IPS DF 4.7 (cell line): ENCODE results near the gene ITGAV.
A peak's percentile ranks its signal among the peaks of the same experiment; 100 is the strongest.
"Not testable (repeated sequence)": the region's sequence is repeated elsewhere in the genome, so short reads cannot be mapped to it uniquely, and the experiment has no call there.

Experiments
- DNase-seq: peaks from one replicate; pipeline ENCODE4 v3.0.0-alpha.2; 2013; ENCODE audit warnings: low spot score; ENCODE audit errors: extremely low read depth

ITGAV gene

GRCh38 chr2:186589612-186590349 is at the start of gene ITGAV:
ITGAV (plus strand) TSS chr2:186590056; CDS start chr2:186590339, 283 bp downstream.
- peak; percentile 56 for DNase-seq

DNA sequence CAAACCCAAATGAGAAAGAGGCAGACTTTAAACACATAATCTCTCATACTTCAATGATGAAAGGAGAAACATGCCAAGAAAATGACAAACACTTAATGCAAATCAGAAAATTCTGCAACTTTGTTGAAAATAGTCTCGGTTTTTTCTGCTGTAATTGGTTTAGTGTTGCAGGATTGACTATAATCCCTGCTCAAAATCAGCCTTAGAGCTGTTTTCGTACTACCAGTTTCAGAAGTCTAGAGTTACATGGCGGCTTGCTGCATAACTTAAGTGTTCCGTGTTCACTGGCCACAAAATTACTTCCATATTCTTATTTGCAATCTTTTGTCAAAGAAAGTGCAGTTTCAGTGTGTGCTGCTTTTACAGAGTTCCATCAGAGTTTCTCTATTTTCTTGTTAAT is 48.9 kb upstream of the ITGAV start:
- no peak for DNase-seq

DNA sequence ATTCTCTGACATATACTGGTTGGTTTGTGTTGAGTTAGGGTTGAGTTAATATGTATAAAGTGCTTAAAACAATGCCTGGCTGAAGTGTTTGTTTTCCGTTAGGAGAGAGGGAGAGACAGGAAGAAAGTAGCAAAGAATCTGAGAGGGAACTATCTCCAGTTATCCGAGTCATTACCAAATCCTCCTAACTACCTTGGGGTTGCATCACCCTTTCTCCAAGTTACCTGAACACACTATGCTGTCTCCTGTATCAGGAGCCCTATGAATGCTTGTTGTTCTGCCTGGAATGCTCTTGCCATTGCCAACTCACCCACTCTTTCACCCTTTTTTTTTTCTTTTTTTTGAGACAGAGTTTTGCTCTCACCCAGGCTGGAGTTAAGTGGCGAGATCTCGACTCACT is 47.9 kb upstream of the ITGAV start:
- DNase-seq = no peak

GRCh38 chr2:186543561-186544131 is 46.2 kb upstream of the ITGAV start:
- DNase-seq = no peak

DNA sequence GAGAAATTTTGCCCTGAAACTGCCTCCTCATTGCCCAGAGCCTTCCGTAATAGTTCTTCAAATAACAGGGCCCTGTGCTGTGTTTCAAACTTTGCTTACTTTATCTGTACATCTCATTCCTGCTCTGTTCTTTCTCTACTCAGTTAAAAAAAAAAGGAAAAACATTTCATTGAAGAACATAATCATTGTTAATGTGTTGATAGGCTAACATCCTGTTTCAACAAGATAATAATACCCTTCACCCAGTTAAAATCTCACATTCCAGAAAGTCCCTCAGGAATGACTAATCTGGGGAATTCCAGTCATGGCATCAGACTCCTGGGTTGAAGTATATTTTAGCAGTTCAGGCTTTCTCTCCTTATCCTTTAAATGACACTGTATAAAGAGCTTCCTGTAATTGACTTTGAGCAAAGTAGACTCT is 45.6 kb upstream of the ITGAV start:
- no peak for DNase-seq

DNA sequence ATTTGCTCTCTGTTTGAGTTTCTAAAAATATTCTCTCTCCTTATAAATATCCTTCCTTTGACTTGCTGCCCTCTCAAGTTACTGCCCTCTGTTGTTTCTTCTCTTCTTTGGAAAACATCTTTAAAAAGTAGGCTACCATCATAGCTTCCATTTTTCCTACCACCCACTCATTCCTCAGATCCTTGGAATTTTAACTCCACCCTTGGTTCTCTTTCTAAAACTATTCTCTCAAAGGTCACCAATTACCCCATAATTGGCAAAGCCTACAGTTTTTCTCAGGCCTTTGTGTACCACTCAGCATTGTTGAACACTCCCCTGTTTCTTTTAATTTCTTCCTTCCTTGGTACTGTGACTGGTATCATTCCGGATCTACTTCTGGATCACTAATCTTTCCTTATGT is 43.0 kb upstream of the ITGAV start:
- DNase-seq = no peak

GRCh38 chr2:186551323-186552050 is 38.4 kb upstream of the ITGAV start:
- DNase-seq = no peak

DNA sequence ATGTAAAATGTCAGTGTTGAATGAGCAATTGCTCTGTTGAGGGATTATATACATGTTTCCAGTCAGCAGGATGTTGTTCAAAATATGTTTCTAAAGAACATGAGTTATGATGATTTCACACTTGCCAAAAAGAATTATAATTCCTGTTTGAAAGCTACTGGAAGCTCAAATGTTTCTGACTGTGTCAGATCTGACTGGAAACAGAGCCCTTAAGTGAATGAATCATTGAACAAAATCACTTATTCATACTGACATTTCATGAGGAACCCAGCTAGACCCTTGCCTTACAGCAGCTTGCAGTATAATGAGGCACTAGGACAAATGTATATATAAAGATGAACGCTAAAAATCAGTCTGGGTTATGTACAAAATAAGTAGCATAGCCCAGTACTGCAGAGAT is 35.4 kb upstream of the ITGAV start:
- no peak for DNase-seq

GRCh38 chr2:186554850-186555671 is 34.8 kb upstream of the ITGAV start:
- no peak for DNase-seq

DNA sequence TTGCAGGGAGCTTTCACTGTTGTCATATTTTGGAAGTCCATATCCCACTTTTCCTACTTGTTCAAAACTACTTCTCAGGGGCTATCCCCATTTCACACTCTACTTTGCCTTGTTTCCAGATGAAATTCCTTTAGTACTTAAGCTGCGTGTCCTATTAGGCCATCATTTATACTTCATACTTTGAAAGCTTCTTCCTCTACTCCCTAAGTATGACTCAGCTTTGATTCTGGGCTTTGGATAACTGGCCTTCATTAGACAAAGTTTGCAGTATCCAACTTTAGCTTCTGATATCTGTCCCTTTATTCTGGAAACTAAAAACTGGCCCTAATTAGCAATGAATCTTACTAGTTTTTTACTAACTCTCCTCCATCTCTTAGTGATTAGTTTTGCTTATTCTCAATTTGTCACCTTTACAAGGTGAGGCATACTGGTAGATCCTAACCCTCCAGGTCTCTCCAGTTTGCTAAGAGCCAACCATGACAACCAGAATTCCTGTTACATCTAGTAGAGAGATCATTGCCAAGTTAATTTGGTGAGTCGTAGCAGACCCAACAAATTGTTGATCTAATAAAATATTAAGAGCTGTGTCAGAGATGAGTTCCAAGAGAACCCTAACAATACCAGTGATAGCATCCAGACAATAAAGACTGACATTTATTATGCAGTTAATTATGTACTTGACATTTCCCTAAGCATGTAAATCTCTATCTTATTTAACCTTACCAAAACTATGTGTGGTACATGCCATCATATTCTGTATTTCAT is 31.2 kb upstream of the ITGAV start:
- DNase-seq = no peak

GRCh38 chr2:186559370-186559769 is 30.5 kb upstream of the ITGAV start:
- DNase-seq = no peak

DNA sequence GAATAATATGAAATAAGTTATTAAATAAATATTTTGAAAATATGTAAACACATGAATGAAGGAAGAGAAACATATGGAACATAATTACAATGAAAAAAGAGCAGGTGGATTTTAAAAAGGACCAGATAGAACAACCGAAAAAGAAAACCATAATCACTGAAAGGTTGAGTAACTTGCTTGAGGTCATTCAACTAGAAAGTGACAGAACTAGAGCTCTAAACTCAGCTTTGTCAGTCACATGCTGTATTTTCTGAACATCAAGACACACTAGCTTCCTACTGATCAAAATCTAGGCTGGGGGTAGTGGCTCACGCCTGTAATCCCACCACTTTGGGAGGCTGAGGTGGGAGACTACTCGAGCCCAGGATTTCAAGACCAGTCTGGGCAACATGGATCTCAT is 30.0 kb upstream of the ITGAV start:
- DNase-seq = no peak

- no peak for DNase-seq
These were observed 29.6 kb upstream of the ITGAV start for GRCh38 chr2:186560254-186560653.

DNA sequence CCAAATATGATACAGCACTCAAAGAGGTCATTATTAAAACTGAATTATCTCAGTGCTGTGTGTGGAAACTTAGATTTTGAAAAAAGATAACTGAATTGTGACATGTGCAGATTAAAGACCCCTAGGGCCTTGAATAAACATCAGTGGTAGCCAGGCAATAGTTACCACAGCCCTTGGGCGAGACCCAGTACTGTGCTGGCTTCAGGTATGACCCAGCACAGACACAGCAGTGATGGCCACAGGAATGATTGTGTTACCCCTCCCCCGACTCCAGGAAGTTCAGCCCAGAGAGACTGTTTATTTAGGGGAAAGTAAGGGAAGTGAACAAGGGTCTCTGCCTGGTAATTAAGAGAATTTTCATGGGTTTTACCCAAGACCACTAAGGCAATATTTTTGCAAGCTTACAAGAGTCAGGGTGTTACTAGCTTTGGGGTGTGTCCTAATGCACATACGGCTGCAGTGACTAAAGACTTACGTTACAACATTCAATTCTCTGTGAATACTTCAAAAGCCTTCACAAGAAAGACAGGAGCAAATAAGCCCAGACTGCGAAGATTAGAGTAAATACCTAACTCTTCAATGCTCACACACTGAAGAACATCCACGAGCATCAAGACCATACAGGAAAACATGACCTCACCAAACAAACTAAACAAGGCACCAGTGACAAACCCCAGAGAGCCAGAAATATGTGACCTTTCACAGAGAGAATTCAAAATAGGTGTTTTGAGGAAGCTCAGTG is 28.2 kb upstream of the ITGAV start:
- no peak for DNase-seq

DNA sequence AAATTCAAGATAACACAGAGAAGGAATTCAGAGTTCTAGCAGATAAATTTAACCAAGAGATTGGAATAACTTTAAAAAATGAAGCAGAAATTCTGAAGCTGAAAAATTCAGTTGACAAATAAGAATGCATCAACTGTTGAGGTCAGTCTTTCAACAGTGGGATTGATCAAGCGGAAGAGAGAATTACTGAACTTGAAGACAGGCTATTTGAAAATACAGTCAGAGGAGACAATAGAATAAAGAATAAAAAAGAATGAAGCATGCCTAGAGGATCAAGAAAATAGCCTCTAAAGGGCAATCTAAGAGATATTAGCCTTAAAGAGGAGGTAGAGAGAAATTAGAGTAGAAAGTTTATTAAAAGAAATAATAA is 27.7 kb upstream of the ITGAV start:
- no peak for DNase-seq

GRCh38 chr2:186568600-186568999 is 21.3 kb upstream of the ITGAV start:
- DNase-seq = not testable (repeated sequence)

- not testable (repeated sequence) for DNase-seq
These were observed 20.7 kb upstream of the ITGAV start for GRCh38 chr2:186569127-186569526.

- no peak for DNase-seq
These were observed 20.0 kb upstream of the ITGAV start for GRCh38 chr2:186569897-186570296.

GRCh38 chr2:186570604-186571003 is 19.3 kb upstream of the ITGAV start:
- no peak for DNase-seq

- DNase-seq = no peak
These were observed 17.2 kb upstream of the ITGAV start for GRCh38 chr2:186572705-186573104.
